CD4-positive, CD25-positive, alpha-beta regulatory T cell (primary cell): ENCODE results near the gene BABAM2. TPM values are rescaled to one million over a fixed set of nuclear protein-coding genes. Genes with fewer than 3 reads are reported as not detected.

Experiments used
- ATAC-seq, 2 donors: fragments of 150-1000 bp; cut with Tn5 transposase; one replicate each; pipeline ENCODE4 v1.10.0; 2021; ENCODE audit warnings: low read depth in 2 of 2, moderate number of reproducible peaks in 2 of 2, moderate library complexity in 1 of 2
- DNase-seq, 3 donors: peaks; one replicate each; pipeline versions ENCODE4 v3.0.0 to v3.0.0-alpha.2; 2012 to 2022; ENCODE audit warnings: mixed read lengths in 1 of 3
- H3K27ac ChIP-seq: one replicate; pipeline ENCODE4 v1.7.0; 2013; ENCODE audit warnings: mild to moderate bottlenecking, low read length; ENCODE audit not compliant: insufficient read depth, poor library complexity, severe bottlenecking
- H3K27me3 ChIP-seq: one replicate; pipeline ENCODE4 v1.7.0; 2013; ENCODE audit warnings: low read length; ENCODE audit not compliant: control insufficient read depth, insufficient read depth
- H3K36me3 ChIP-seq: one replicate; pipeline ENCODE4 v1.7.0; 2013; ENCODE audit warnings: mild to moderate bottlenecking, low read length, moderate library complexity; ENCODE audit not compliant: control insufficient read depth, insufficient read depth
- H3K4me1 ChIP-seq: 2 replicates; pipeline ENCODE4 v1.7.0; 2013; ENCODE audit warnings: mild to moderate bottlenecking, low read length; ENCODE audit not compliant: insufficient read depth, control insufficient read depth, poor library complexity, severe bottlenecking
- H3K4me3 ChIP-seq: one replicate; pipeline ENCODE4 v1.7.0; 2013; ENCODE audit warnings: low read depth, mild to moderate bottlenecking, low read length, moderate library complexity
- H3K9me3 ChIP-seq, 2 experiments: 1 replicate in 1 of 2; 2 replicates in 1 of 2; pipeline ENCODE4 v1.7.0; 2013; ENCODE audit warnings: low read length in 2 of 2, mild to moderate bottlenecking in 1 of 2, moderate library complexity in 1 of 2; ENCODE audit not compliant: control insufficient read depth in 2 of 2
- H3K27ac Mint-ChIP-seq, 3 donors: one replicate each; pipeline ENCODE4 v1.8.0; 2020 to 2022; ENCODE audit warnings: mild to moderate bottlenecking in 3 of 3, mixed read lengths in 3 of 3, moderate library complexity in 2 of 3
- H3K27me3 Mint-ChIP-seq: one replicate; pipeline ENCODE4 v1.8.0; 2022; ENCODE audit warnings: mild to moderate bottlenecking, mixed read lengths
- H3K36me3 Mint-ChIP-seq: one replicate; pipeline ENCODE4 v1.8.0; 2020; ENCODE audit warnings: mixed read lengths
- H3K4me1 Mint-ChIP-seq, 4 donors: one replicate each; pipeline ENCODE4 v1.8.0; 2020 to 2022; ENCODE audit warnings: mixed read lengths in 4 of 4, mild to moderate bottlenecking in 1 of 4
- H3K4me3 Mint-ChIP-seq, 4 donors: one replicate each; pipeline ENCODE4 v1.8.0; 2020 to 2022; ENCODE audit warnings: mild to moderate bottlenecking in 4 of 4, mixed read lengths in 4 of 4, moderate library complexity in 3 of 4
- H3K9me3 Mint-ChIP-seq, 7 donors: one replicate each; pipeline ENCODE4 v1.8.0; 2020 to 2022; ENCODE audit warnings: mixed read lengths in 7 of 7, mild to moderate bottlenecking in 3 of 7, moderate library complexity in 2 of 7
- polyA plus RNA-seq, 4 donors: library from polyadenylated mRNA; unstranded; fragments of 300-500 nt; fragmentation: Illumina TruSeq; gene quantifications; one replicate each; pipeline ENCODE4 v1.2.3, GENCODE V29; 2021
- total RNA-seq: library from RNA; stranded (reverse); gene quantifications from one replicate; pipeline ENCODE4 v1.2.3, GENCODE V29; 2022

BABAM2 gene
- total and polyA plus RNA-seq, 5 donors from 2014 or later: 42.9 to 70.0 (median 58.5) TPM

DNA sequence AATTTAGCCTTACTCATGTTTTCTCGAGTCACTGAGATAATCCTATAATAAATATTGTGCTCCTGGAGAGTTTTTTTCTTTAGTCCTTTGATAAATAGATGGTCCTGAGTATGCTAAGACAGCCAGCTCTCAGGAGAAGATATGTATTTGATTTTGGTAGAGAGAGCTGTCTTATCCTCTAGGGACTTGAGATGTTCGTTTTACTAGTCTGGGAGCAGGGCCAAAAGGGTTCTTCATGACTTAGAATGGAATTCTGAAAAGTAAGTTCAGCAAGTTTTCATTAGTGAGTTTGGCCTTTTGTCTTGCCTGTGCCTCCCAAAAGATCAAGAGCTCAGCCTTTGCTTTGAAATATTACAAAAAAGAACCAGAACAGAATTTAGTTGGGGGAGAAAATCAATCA is 246.7 kb downstream of the BABAM2 start:
- Mint-ChIP-seq H3K9me3 (no peaks in the 10 kb centered on the region), H3K27ac (no peak overlapping the region), H3K36me3 (peaks cover 21% of the 10 kb centered on the region), H3K27me3 (no peaks in the 10 kb centered on the region), H3K4me3 (no peak overlapping the region), H3K4me1 (peaks cover 23 to 26% (median 24%) of the 10 kb centered on the region in 4 donors)
- H3K27ac ChIP-seq: no peak overlapping the region
- no peaks in the 10 kb centered on the region for H3K9me3 ChIP-seq
- peaks cover 2% of the 10 kb centered on the region for H3K36me3 ChIP-seq
- H3K27me3 ChIP-seq: no peaks in the 10 kb centered on the region
- ATAC-seq: no peak
- H3K4me3 ChIP-seq: no peak overlapping the region
- DNase-seq: no peak
- H3K4me1 ChIP-seq: peaks cover 17% of the 10 kb centered on the region

DNA sequence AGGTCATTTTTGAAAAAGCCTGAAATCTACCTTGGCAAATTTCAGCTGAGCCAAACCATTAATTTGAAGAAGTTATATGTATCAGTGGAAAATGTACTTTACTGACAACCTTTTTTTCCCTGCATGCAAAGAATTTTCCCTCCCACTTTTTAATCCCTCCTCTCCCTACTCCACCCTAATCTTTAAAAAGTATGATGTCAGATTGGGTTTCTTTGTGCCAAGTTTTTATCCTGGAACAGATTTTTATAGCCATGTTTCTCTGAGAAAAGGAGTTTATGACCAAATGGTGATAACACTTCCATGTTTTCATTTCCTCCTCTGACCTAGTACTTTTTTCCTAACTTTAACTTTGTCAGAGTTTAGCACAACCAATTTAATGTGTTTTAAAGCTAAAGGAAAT is 251.9 kb downstream of the BABAM2 start:
- H3K27ac ChIP-seq: no peak overlapping the region
- Mint-ChIP-seq H3K4me1 (peaks cover 0 to 4% (median 0%) of the 10 kb centered on the region in 4 donors), H3K27ac (no peak overlapping the region), H3K36me3 (peaks cover 29% of the 10 kb centered on the region), H3K27me3 (no peaks in the 10 kb centered on the region), H3K9me3 (no peaks in the 10 kb centered on the region), H3K4me3 (no peak overlapping the region)
- no peak overlapping the region for H3K4me3 ChIP-seq
- no peak for ATAC-seq
- no peaks in the 10 kb centered on the region for H3K27me3 ChIP-seq
- DNase-seq: no peak
- H3K36me3 ChIP-seq: peaks cover 2% of the 10 kb centered on the region
- H3K9me3 ChIP-seq: no peaks in the 10 kb centered on the region
- H3K4me1 ChIP-seq: no peaks in the 10 kb centered on the region

DNA sequence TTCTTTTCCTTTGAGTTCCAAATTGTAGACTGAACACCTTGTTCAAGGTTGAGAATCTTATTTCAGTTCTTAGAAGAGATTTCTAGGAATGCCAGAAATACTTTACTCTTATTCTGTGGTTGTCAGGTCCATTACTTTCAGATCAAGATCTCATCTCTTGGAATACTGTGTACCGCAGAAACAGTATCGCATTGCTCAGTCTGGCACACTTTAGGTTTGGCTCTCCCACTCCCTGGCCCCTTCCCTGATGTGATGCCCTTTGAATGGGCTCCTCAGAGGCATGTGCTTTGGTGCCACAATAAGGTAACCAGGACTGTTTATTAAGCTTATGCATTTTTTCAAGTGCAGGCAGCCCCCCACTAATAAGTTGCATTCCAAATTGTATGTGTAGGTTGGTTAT is 257.5 kb downstream of the BABAM2 start:
- no peaks in the 10 kb centered on the region for H3K27me3 Mint-ChIP-seq
- Histone ChIP-seq H3K27me3 (no peaks in the 10 kb centered on the region), H3K4me1 (no peaks in the 10 kb centered on the region), H3K4me3 (no peak overlapping the region), H3K27ac (no peak overlapping the region), H3K36me3 (peaks cover 7% of the 10 kb centered on the region), H3K9me3 (no peaks in the 10 kb centered on the region)
- peaks cover 0 to 4% (median 0%) of the 10 kb centered on the region in 4 donors for H3K4me1 Mint-ChIP-seq
- no peak for DNase-seq
- H3K27ac Mint-ChIP-seq: no peak overlapping the region
- H3K4me3 Mint-ChIP-seq: no peak overlapping the region
- H3K9me3 Mint-ChIP-seq: peaks cover 0 to 1% (median 0%) of the 10 kb centered on the region in 7 donors
- no peak for ATAC-seq
- peaks cover 43% of the 10 kb centered on the region for H3K36me3 Mint-ChIP-seq

DNA sequence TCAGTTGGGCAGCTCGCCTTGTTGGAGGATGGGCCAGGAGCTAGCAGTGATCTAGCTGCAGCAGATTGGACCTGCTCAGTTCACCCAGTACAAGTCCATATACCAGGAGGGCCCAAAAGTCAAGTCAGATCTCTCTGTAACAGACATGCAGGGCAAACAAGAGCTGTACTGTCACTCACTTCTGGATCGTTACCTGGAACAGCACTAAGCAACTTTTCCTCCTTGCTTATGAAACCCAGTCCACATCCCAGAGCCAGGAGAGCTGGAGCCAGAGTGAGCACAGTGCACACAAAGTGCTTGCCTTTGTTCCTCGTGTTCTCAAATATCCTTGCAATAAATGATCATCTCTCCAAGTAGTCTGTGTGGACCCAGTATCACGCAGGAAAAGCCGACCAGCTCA is 258.0 kb downstream of the BABAM2 start:
- H3K27ac Mint-ChIP-seq: no peak overlapping the region
- H3K27me3 ChIP-seq: no peaks in the 10 kb centered on the region
- no peak overlapping the region for H3K27ac ChIP-seq
- H3K4me1 Mint-ChIP-seq: peaks cover 0 to 4% (median 0%) of the 10 kb centered on the region in 4 donors
- no peak overlapping the region for H3K4me3 Mint-ChIP-seq
- H3K9me3 Mint-ChIP-seq: peaks cover 0 to 1% (median 0%) of the 10 kb centered on the region in 7 donors
- H3K36me3 ChIP-seq: peaks cover 7% of the 10 kb centered on the region
- no peak overlapping the region for H3K4me3 ChIP-seq
- DNase-seq (no peak), ATAC-seq (no peak)
- H3K36me3 Mint-ChIP-seq: peaks cover 46% of the 10 kb centered on the region
- H3K27me3 Mint-ChIP-seq: no peaks in the 10 kb centered on the region
- no peaks in the 10 kb centered on the region for H3K9me3 ChIP-seq
- no peaks in the 10 kb centered on the region for H3K4me1 ChIP-seq

DNA sequence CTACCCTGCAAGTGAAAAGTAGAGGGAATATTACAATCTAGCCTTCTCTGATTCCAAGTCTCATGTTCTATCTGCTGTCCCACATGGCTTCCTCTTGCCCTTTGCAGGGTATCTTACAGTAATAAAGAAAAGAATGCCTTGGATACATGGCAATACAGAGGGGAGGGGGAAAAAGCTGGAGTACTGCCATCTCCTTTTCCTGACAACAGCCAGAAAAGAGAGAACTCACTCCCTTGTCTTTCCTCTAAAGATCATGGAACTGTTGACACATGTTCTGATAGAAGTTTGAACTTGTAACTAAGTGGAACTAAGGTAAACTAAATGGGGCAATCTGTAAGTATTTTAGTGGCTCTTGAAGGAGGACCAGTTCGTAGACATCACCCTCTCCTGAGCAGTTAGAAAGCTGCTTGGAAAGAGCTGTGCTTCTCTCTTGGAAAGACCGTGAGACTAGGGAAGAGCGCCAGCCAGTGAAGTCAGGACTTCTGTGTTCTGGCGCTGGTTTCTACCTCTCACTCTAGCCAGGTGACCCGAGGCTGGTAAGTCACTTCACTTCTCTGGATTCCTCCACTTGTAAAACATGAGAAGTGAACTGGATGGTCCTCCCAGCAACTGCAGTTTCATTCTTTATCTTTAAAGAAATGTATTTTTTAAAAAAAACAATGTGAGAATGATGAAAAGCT is 259.8 kb downstream of the BABAM2 start:
- Mint-ChIP-seq H3K4me3 (no peak overlapping the region), H3K27ac (no peak overlapping the region), H3K27me3 (no peaks in the 10 kb centered on the region), H3K9me3 (peaks cover 0 to 8% (median 3%) of the 10 kb centered on the region in 7 donors), H3K36me3 (peaks cover 57% of the 10 kb centered on the region), H3K4me1 (peaks cover 0 to 1% (median 0%) of the 10 kb centered on the region in 4 donors)
- Histone ChIP-seq H3K27ac (no peak overlapping the region), H3K4me3 (no peak overlapping the region), H3K36me3 (peaks cover 9% of the 10 kb centered on the region), H3K9me3 (peaks cover 2 to 10% of the 10 kb centered on the region in 2 experiments), H3K27me3 (no peaks in the 10 kb centered on the region), H3K4me1 (no peaks in the 10 kb centered on the region)
- ATAC-seq (no peak), DNase-seq (no peak)

DNA sequence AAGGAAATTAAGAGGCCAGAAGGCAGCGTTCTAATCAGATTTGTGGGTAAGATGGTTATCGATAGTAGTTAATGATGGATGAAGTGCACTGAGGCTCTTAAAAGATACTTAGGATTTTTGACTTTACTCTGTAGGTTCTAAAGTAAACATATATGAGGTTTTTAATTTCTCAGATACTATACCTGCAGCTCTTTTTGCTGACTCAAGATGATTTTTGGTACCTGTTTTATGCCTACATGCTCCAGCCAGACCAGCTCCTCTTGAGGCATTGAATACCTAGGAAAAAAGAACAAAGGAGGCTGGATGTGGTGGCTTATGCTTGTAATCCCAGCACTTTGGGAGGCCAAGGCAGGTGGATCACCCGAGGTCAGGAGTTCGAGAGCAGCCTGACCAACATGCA is 260.5 kb downstream of the BABAM2 start:
- no peak overlapping the region for H3K27ac ChIP-seq
- H3K36me3 ChIP-seq: peaks cover 10% of the 10 kb centered on the region
- Mint-ChIP-seq H3K27ac (no peak overlapping the region), H3K4me3 (no peak overlapping the region), H3K27me3 (no peaks in the 10 kb centered on the region), H3K4me1 (no peaks in the 10 kb centered on the region), H3K9me3 (peaks cover 0 to 14% (median 6%) of the 10 kb centered on the region in 7 donors), H3K36me3 (peaks cover 57% of the 10 kb centered on the region)
- H3K4me1 ChIP-seq: no peaks in the 10 kb centered on the region
- no peak for DNase-seq
- peaks cover 7 to 17% of the 10 kb centered on the region in 2 experiments for H3K9me3 ChIP-seq
- H3K27me3 ChIP-seq: no peaks in the 10 kb centered on the region
- ATAC-seq: no peak
- H3K4me3 ChIP-seq: no peak overlapping the region

DNA sequence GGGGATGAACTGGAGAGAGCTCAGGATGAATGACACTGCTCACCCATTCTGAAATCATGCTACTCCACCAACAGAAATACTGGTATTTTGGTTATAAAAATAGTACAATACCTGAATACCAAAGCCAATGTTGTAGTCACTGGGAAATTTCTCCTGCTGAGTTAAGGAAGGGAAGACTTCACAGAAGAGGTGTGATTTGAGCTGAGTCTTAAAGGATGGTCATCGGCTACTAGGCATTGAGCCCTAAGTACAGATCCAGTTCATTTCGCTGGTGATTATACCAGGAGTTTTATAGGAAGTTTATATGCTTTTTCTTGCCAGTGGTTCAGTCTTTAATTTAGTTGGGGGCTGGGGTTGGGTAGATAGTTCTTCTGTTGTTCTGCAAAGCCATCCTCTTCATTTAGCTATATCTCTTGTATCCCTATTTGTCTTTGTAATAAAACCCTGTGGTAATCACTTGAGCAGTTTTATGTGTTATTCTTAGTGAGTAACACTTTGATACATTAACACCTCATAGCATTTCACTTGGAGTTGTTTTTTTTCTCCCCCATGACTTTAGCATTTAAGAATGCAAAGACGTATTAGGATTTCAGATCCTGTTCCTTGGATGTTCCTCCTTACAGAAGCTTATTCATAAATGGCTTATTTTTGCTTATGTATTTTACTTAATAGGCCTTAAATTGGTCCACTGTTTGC is 262.2 kb downstream of the BABAM2 start:
- Histone ChIP-seq H3K9me3 (peaks cover 9 to 18% of the 10 kb centered on the region in 2 experiments), H3K27me3 (no peaks in the 10 kb centered on the region), H3K4me1 (no peaks in the 10 kb centered on the region), H3K36me3 (peaks cover 11% of the 10 kb centered on the region), H3K27ac (no peak overlapping the region), H3K4me3 (no peak overlapping the region)
- Mint-ChIP-seq H3K36me3 (peaks cover 60% of the 10 kb centered on the region), H3K27ac (no peak overlapping the region), H3K4me3 (peak overlapping the region in 1 of 4 donors; percentile 8), H3K4me1 (no peaks in the 10 kb centered on the region), H3K9me3 (peaks cover 0 to 17% (median 7%) of the 10 kb centered on the region in 7 donors), H3K27me3 (no peaks in the 10 kb centered on the region)
- ATAC-seq: no peak
- no peak for DNase-seq
